IMR-90 (cell line): ENCODE results near the gene DMXL1. TPM values are rescaled to one million over a fixed set of nuclear protein-coding genes. Genes with fewer than 3 reads are reported as not detected.

ENCODE experiments used
- ATAC-seq: fragments of 200-7000 bp; cut with Tn5 transposase; 2 replicates; pipeline ENCODE4 v1.9.1; 2020; ENCODE audit warnings: low read depth, mild to moderate bottlenecking, moderate library complexity
- BruUV-seq: library from RNA; stranded (reverse); fragments of 400-500 nt; replicated peaks from 2 replicates; lab custom pipeline; 2021; lab: Mats Ljungman, UMichigan
- CTCF ChIA-PET: fragments of 300-600 bp; formaldehyde crosslinking; extraction: SDS; loops from one replicate; lab custom pipeline; 2021; ENCODE audit warnings: antibody characterized with exemption; lab: Yijun Ruan, JAX
- POLR2A ChIA-PET: fragments of 300-600 bp; sonication (Branson Sonifier 250); formaldehyde crosslinking; loops from one replicate; lab custom pipeline; 2022; ENCODE audit warnings: antibody characterized with exemption; ENCODE audit not compliant: unreplicated experiment; lab: Charles Lee
- DNase-seq: peaks from one replicate; pipeline ENCODE4 v3.0.0; 2013
- H2AFZ ChIP-seq: replicated peaks from 2 replicates; pipeline ENCODE3; 2013; ENCODE audit warnings: low read length, mild to moderate bottlenecking; ENCODE audit not compliant: poor library complexity
- H2AK5ac ChIP-seq: 2 replicates; pipeline ENCODE4 v1.6.1; 2013; ENCODE audit warnings: low read depth, low read length, inconsistent platforms
- H2AK9ac ChIP-seq: replicated peaks from 2 replicates; pipeline ENCODE3; 2013; ENCODE audit warnings: mild to moderate bottlenecking, low read depth, low read length, moderate library complexity; ENCODE audit not compliant: poor library complexity
- H2BK120ac ChIP-seq: 2 replicates; pipeline ENCODE4 v1.6.1; 2013; ENCODE audit warnings: low read depth, low read length, inconsistent platforms
- H2BK15ac ChIP-seq: 3 replicates; pipeline ENCODE4 v1.6.1; 2013; ENCODE audit warnings: low read depth, low read length, inconsistent platforms
- H2BK20ac ChIP-seq: 2 replicates; pipeline ENCODE4 v1.6.1; 2013; ENCODE audit warnings: low read depth, mild to moderate bottlenecking, inconsistent platforms, low read length, moderate library complexity
- H2BK5ac ChIP-seq: 2 replicates; pipeline ENCODE4 v1.6.1; 2013; ENCODE audit warnings: mild to moderate bottlenecking, low read depth, low read length, inconsistent platforms; ENCODE audit not compliant: poor library complexity, severe bottlenecking
- H3K14ac ChIP-seq: replicated peaks from 2 replicates; pipeline ENCODE4 v1.6.1; 2013; ENCODE audit warnings: low read depth, low read length, inconsistent platforms
- H3K18ac ChIP-seq: 2 replicates; pipeline ENCODE4 v1.6.1; 2013; ENCODE audit warnings: low read depth, low read length, control low read depth
- H3K23ac ChIP-seq: 2 replicates; pipeline ENCODE4 v1.6.1; 2013; ENCODE audit warnings: low read depth, low read length, inconsistent platforms
- H3K27ac ChIP-seq: 2 replicates; pipeline ENCODE4 v1.5.1; 2013; ENCODE audit warnings: mild to moderate bottlenecking, control low read depth, low read length; ENCODE audit not compliant: insufficient read depth
- H3K27me3 ChIP-seq: 2 replicates; pipeline ENCODE4 v1.6.1; 2013; ENCODE audit warnings: low read length; ENCODE audit not compliant: control insufficient read depth, insufficient read depth
- H3K36me3 ChIP-seq: 2 replicates; pipeline ENCODE4 v1.6.1; 2013; ENCODE audit warnings: low read length, mixed read lengths; ENCODE audit not compliant: control insufficient read depth, insufficient read depth
- H3K4ac ChIP-seq: 2 replicates; pipeline ENCODE4 v1.6.1; 2013; ENCODE audit warnings: low read depth, low read length, inconsistent platforms
- H3K4me1 ChIP-seq: 2 replicates; pipeline ENCODE4 v1.6.1; 2013; ENCODE audit warnings: low read length, mixed read lengths; ENCODE audit not compliant: control insufficient read depth, insufficient read depth
- H3K4me2 ChIP-seq: 2 replicates; pipeline ENCODE4 v1.6.1; 2013; ENCODE audit warnings: low read depth, mild to moderate bottlenecking, control low read depth, low read length, moderate library complexity
- H3K4me3 ChIP-seq: 2 replicates; pipeline ENCODE4 v1.5.1; 2013; ENCODE audit warnings: low read depth, mild to moderate bottlenecking, control low read depth, low read length, moderate library complexity; ENCODE audit not compliant: insufficient read depth
- H3K56ac ChIP-seq: 2 replicates; pipeline ENCODE4 v1.6.1; 2013; ENCODE audit warnings: low read length, inconsistent platforms; ENCODE audit not compliant: insufficient read depth; ENCODE audit errors: extremely low read depth
- H3K79me1 ChIP-seq, 2 experiments: 2 replicates each; pipeline ENCODE4 v1.6.1; 2013; ENCODE audit warnings: low read length in 2 of 2, inconsistent platforms in 1 of 2, low read depth in 1 of 2
- H3K9ac ChIP-seq: 2 replicates; pipeline ENCODE4 v1.6.1; 2013; ENCODE audit warnings: low read depth, low read length, control low read depth
- H3K9me1 ChIP-seq: 2 replicates; pipeline ENCODE4 v1.6.1; 2013; ENCODE audit warnings: low read length, inconsistent platforms; ENCODE audit not compliant: insufficient read depth
- H3K9me3 ChIP-seq: 2 replicates; pipeline ENCODE4 v1.6.1; 2013; ENCODE audit warnings: low read length; ENCODE audit not compliant: control insufficient read depth, insufficient read depth
- H4K20me1 ChIP-seq: 2 replicates; pipeline ENCODE4 v1.6.1; 2013; ENCODE audit warnings: low read length, inconsistent platforms; ENCODE audit not compliant: insufficient read depth
- H4K5ac ChIP-seq: 2 replicates; pipeline ENCODE4 v1.6.1; 2013; ENCODE audit warnings: mild to moderate bottlenecking, low read depth, low read length, control low read depth
- H4K8ac ChIP-seq, 2 experiments: 2 replicates each; pipeline ENCODE4 v1.6.1; 2013; ENCODE audit warnings: low read depth in 2 of 2, low read length in 2 of 2, control low read depth in 1 of 2, inconsistent platforms in 1 of 2
- H4K91ac ChIP-seq: 2 replicates; pipeline ENCODE4 v1.6.1; 2013; ENCODE audit warnings: low read depth, low read length, inconsistent platforms; ENCODE audit not compliant: insufficient read depth
- BHLHE40 ChIP-seq: fragments of 150-350 bp; IDR thresholded peaks from 2 replicates; pipeline ENCODE4 v1.6.1; 2016; ENCODE audit warnings: mild to moderate bottlenecking, low read depth, low read length
- CEBPB ChIP-seq: IDR thresholded peaks from 2 replicates; pipeline ENCODE4 v1.6.1; 2012; ENCODE audit warnings: low read depth, low read length, improper control_type of control experiment
- CHD1 ChIP-seq: IDR thresholded peaks from 2 replicates; pipeline ENCODE4 v1.6.1; 2012; ENCODE audit warnings: low read depth, low read length, improper control_type of control experiment
- FOS ChIP-seq: fragments of 150-350 bp; IDR thresholded peaks from 2 replicates; pipeline ENCODE4 v1.6.1; 2016; ENCODE audit warnings: low read depth, low read length
- MAFK ChIP-seq: IDR thresholded peaks from 2 replicates; pipeline ENCODE4 v1.6.1; 2012; ENCODE audit warnings: low read depth, low read length, improper control_type of control experiment
- MAZ ChIP-seq: IDR thresholded peaks from 2 replicates; pipeline ENCODE4 v1.6.1; 2012; ENCODE audit warnings: low read depth, mild to moderate bottlenecking, low read length, improper control_type of control experiment, moderate library complexity, borderline replicate concordance
- MXI1 ChIP-seq: IDR thresholded peaks from 2 replicates; pipeline ENCODE4 v1.6.1; 2012; ENCODE audit warnings: low read depth, mild to moderate bottlenecking, low read length, moderate library complexity, borderline replicate concordance
- NFE2L2 ChIP-seq: fragments of 150-350 bp; IDR thresholded peaks from 2 replicates; pipeline ENCODE4 v1.6.1; 2016; ENCODE audit warnings: low read depth, mild to moderate bottlenecking, low read length
- RAD21 ChIP-seq: IDR thresholded peaks from 2 replicates; pipeline ENCODE4 v1.6.1; 2012; ENCODE audit warnings: low read length, improper control_type of control experiment
- RCOR1 ChIP-seq: IDR thresholded peaks from 2 replicates; pipeline ENCODE4 v1.6.1; 2012; ENCODE audit warnings: mild to moderate bottlenecking, low read length, improper control_type of control experiment; ENCODE audit not compliant: insufficient replicate concordance
- RFX5 ChIP-seq: IDR thresholded peaks from 2 replicates; pipeline ENCODE4 v1.8.0; 2012; ENCODE audit warnings: low read depth, mild to moderate bottlenecking, low read length, moderate library complexity
- whole genome bisulfite sequencing, 2 experiments: methylation state at CpG; one replicate each; pipeline versions ENCODE4 v1.1.5 to v1.1.7; 2013; ENCODE audit warnings: missing lambda C conversion rate in 2 of 2; ENCODE audit not compliant: insufficient read length in 1 of 2; ENCODE audit errors: extremely low coverage in 2 of 2; 5-methylcytosine and 5-hydroxymethylcytosine counted together
- dilution Hi-C: fragments of 300-500 bp; cut with HindIII; formaldehyde crosslinking; loops from one replicate; pipeline ENCODE4 v1.14.3; 2018; ENCODE audit warnings: low sequenced_read_pairs; ENCODE audit not compliant: unreplicated experiment
- in situ Hi-C: fragments of 300-500 bp; cut with MboI; formaldehyde crosslinking; loops from 3 replicates; pipeline ENCODE4 v1.14.3; 2019; ENCODE audit warnings: low sequenced_read_pairs, inconsistent platforms, mixed read lengths
- intact Hi-C: fragments of 100-400 bp; cut with micrococcal nuclease; formaldehyde crosslinking; loops from 2 replicates; pipeline ENCODE4 v1.10.0; 2022
- polyA plus RNA-seq, 3 experiments: library from polyadenylated mRNA; depleted of rRNA; stranded (reverse); fragments of >200 nt; gene quantifications; 2 replicates each; pipeline ENCODE4 v1.2.3, GENCODE V29; 2012; ENCODE audit warnings: low replicate concordance in 1 of 3
- total RNA-seq: library from RNA; depleted of rRNA; stranded (reverse); fragments of >200 nt; gene quantifications from 2 replicates; pipeline ENCODE4 v1.2.3, GENCODE V29; 2012
- TF ChIP-seq, protein P1 (sequence below): fragments of 150-350 bp; IDR thresholded peaks from 2 replicates; pipeline ENCODE4 v1.6.1; 2016; ENCODE audit warnings: low read depth, mild to moderate bottlenecking, low read length, moderate library complexity, borderline replicate concordance
- TF ChIP-seq, protein P2 (sequence below): fragments of 150-350 bp; IDR thresholded peaks from 2 replicates; pipeline ENCODE4 v1.6.1; 2017; ENCODE audit warnings: mild to moderate bottlenecking, antibody characterized with exemption, low read length, low read depth
- TF ChIP-seq, protein P3 (sequence below): conservative IDR thresholded peaks from 2 replicates; pipeline ENCODE4 v1.5.1; 2012; ENCODE audit warnings: mild to moderate bottlenecking, low read depth, low read length, improper control_type of control experiment

Gene DMXL1
- total and polyA plus RNA-seq, 2 of the 4 experiments (the other 2 are of a cell fraction): 8.1 to 21.5 TPM

DNA sequence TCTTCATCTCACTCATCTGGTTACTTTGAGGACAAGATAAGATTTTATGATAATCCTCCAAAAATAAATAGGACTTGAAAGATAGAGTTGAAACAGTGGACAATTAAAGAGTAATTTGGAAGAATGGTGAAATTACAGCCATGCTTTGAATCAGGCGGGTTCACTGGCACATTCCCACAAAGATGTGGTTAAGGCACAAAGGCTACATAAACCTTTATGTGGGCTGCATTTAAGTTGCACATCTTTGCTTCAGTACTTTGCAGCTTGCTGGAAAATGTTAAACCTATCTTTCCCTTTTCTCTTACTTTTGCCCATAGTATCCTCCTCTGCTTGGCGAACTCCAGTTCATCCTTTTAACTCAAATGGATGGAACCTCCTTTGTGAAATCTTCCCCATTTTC, 192.8 kb downstream of the DMXL1 start:
- Histone ChIP-seq H3K4me1 (no peaks in the 10 kb centered on the region), H3K4ac (no peak overlapping the region), H3K36me3 (no peaks in the 10 kb centered on the region), H2AK9ac (no peak overlapping the region), H3K9me3 (peaks cover 2% of the 10 kb centered on the region; the same call in 1 of the 2 replicates), H2AFZ (no peak overlapping the region), H3K23ac (no peak overlapping the region), H2AK5ac (no peak overlapping the region), H4K20me1 (no peaks in the 10 kb centered on the region), H3K4me2 (no peak overlapping the region), H3K14ac (no peak overlapping the region), H3K56ac (no peak overlapping the region), H2BK5ac (no peak overlapping the region), H4K8ac (no peak overlapping the region), H2BK20ac (no peak overlapping the region), H3K18ac (no peak overlapping the region), H3K27ac (no peak overlapping the region), H2BK120ac (no peak overlapping the region), H3K27me3 (no peaks in the 10 kb centered on the region), H3K9ac (no peak overlapping the region), H3K4me3 (no peak overlapping the region), H4K5ac (no peak overlapping the region), H3K79me1 (no peaks in the 10 kb centered on the region), H4K91ac (no peak overlapping the region), H3K9me1 (no peaks in the 10 kb centered on the region), H2BK15ac (no peak overlapping the region)
- in situ Hi-C loops: no loop called here
- ChIA-PET CTCF (no interaction called here), POLR2A (no interaction called here)
- intact Hi-C loops: loop anchor here (10.0 kb wide), 1 partner anchor 239 kb away; no protein-coding TSS in a partner anchor
- ATAC-seq (no peak), DNase-seq (no peak)
- BruUV-seq: no TSS peak
- TF ChIP-seq RAD21 (no peak), RFX5 (no peak), NFE2L2 (no peak), BHLHE40 (no peak), RCOR1 (no peak), CHD1 (no peak), MAZ (no peak), FOS (no peak), MXI1 (no peak), MAFK (no peak), CEBPB (no peak)
- TF ChIP-seq, protein P1, sequence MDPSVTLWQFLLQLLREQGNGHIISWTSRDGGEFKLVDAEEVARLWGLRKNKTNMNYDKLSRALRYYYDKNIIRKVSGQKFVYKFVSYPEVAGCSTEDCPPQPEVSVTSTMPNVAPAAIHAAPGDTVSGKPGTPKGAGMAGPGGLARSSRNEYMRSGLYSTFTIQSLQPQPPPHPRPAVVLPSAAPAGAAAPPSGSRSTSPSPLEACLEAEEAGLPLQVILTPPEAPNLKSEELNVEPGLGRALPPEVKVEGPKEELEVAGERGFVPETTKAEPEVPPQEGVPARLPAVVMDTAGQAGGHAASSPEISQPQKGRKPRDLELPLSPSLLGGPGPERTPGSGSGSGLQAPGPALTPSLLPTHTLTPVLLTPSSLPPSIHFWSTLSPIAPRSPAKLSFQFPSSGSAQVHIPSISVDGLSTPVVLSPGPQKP: no peak
- TF ChIP-seq, protein P2, sequence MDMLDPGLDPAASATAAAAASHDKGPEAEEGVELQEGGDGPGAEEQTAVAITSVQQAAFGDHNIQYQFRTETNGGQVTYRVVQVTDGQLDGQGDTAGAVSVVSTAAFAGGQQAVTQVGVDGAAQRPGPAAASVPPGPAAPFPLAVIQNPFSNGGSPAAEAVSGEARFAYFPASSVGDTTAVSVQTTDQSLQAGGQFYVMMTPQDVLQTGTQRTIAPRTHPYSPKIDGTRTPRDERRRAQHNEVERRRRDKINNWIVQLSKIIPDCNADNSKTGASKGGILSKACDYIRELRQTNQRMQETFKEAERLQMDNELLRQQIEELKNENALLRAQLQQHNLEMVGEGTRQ: no peak
- TF ChIP-seq, protein P3, sequence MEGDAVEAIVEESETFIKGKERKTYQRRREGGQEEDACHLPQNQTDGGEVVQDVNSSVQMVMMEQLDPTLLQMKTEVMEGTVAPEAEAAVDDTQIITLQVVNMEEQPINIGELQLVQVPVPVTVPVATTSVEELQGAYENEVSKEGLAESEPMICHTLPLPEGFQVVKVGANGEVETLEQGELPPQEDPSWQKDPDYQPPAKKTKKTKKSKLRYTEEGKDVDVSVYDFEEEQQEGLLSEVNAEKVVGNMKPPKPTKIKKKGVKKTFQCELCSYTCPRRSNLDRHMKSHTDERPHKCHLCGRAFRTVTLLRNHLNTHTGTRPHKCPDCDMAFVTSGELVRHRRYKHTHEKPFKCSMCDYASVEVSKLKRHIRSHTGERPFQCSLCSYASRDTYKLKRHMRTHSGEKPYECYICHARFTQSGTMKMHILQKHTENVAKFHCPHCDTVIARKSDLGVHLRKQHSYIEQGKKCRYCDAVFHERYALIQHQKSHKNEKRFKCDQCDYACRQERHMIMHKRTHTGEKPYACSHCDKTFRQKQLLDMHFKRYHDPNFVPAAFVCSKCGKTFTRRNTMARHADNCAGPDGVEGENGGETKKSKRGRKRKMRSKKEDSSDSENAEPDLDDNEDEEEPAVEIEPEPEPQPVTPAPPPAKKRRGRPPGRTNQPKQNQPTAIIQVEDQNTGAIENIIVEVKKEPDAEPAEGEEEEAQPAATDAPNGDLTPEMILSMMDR: no peak
- 67% methylated on average over 1 of the region's 2 CpGs; no CpG with 5 or more reads in 1 of the 2 experiments for WGBS, 2 experiments
- dilution Hi-C loops: no loop called here
